WTC11 (cell line): ENCODE results near the gene HDAC8.

Experiments
- ARID4B ChIP-seq: sonication (generic); formaldehyde crosslinking; IDR thresholded peaks from 2 replicates; pipeline ENCODE4 v1.8.0; 2023; ENCODE audit warnings: missing genetic modification reagents, mild to moderate bottlenecking, borderline replicate concordance
- CTCF ChIP-seq: fragments of 200-600 bp; IDR thresholded peaks from 2 replicates; pipeline ENCODE4 v1.8.0; 2022; ENCODE audit warnings: antibody characterized with exemption
- ESRRA ChIP-seq: sonication (generic); formaldehyde crosslinking; IDR thresholded peaks from 2 replicates; pipeline ENCODE4 v1.8.1; 2022; ENCODE audit warnings: mild to moderate bottlenecking, missing genetic modification reagents, borderline replicate concordance
- FOXJ3 ChIP-seq: sonication (generic); formaldehyde crosslinking; IDR thresholded peaks from 2 replicates; pipeline ENCODE4 v1.9.0; 2021; ENCODE audit warnings: missing genetic modification reagents, mild to moderate bottlenecking, borderline replicate concordance
- FOXK1 ChIP-seq: sonication (generic); formaldehyde crosslinking; IDR thresholded peaks from 2 replicates; pipeline ENCODE4 v1.8.0; 2022; ENCODE audit warnings: mild to moderate bottlenecking, moderate library complexity, missing genetic modification reagents
- JUN ChIP-seq: sonication (generic); formaldehyde crosslinking; IDR thresholded peaks from 2 replicates; pipeline ENCODE4 v1.8.0; 2023; ENCODE audit warnings: mild to moderate bottlenecking, missing genetic modification reagents
- SP1 ChIP-seq: sonication (generic); formaldehyde crosslinking; conservative IDR thresholded peaks from 2 replicates; pipeline ENCODE4 v1.8.1; 2022; ENCODE audit warnings: missing genetic modification reagents
- TCF7 ChIP-seq: sonication (generic); formaldehyde crosslinking; IDR thresholded peaks from 2 replicates; pipeline ENCODE4 v1.8.0; 2022; ENCODE audit warnings: mild to moderate bottlenecking, low read depth, missing genetic modification reagents, moderate library complexity
- TEAD4 ChIP-seq: sonication (generic); formaldehyde crosslinking; IDR thresholded peaks from 2 replicates; pipeline ENCODE4 v1.8.0; 2022; ENCODE audit warnings: mild to moderate bottlenecking, missing genetic modification reagents

DNA sequence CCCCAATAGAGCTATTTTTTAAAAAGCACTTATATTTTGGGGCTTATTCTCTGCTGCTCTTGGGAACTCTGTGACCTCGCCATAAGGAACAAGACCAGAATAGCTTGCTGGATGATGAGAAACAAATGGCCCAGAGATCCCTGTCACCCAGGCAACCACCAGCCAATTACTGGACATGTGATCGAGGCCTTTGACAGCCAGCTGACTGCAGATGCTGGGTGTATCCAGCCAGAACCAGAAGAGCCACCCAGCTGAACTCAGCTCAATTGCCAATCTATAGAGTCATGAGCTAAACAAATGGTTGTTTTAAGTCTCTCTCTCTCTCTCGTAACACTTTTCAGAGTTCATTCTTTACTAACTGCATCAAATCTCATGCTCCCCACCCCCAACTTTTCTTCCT, 242.5 kb downstream of the HDAC8 start:
- TF ChIP-seq CTCF (no peak), JUN (CRISPR knock-in tag) (no peak), TEAD4 (CRISPR knock-in tag) (no peak), FOXK1 (CRISPR knock-in tag) (no peak), TCF7 (CRISPR knock-in tag) (no peak), FOXJ3 (no peak), ARID4B (CRISPR knock-in tag) (no peak), ESRRA (CRISPR knock-in tag) (no peak), SP1 (CRISPR knock-in tag) (no peak)
